ENCODE results near the gene SERTAD3. TPM values are rescaled to one million over a fixed set of nuclear protein-coding genes. Genes with fewer than 3 reads are reported as not detected.

SERTAD3 gene
- total and polyA plus RNA-seq, 8 donors, result 4.9 to 15.0 (median 8.4) TPM

GRCh38 chr19:40396886-40397567 lies 47.1 kb downstream of the SERTAD3 start:
- FAIRE-seq (no peak), ATAC-seq (no peak), DNase-seq (no peak)
- no peak overlapping the region for H3K4me3 ChIP-seq
- no peak overlapping the region for H3K27ac ChIP-seq
- H3K27me3 ChIP-seq, result no peaks in the 10 kb centered on the region
- H3K4me1 ChIP-seq, result no peaks in the 10 kb centered on the region
- WGBS, 2 donors, result 76 to 81% methylated on average over 16 to 20 of the region's 20 CpGs
- no peaks in the 10 kb centered on the region for H3K36me3 ChIP-seq
- no peaks in the 10 kb centered on the region for H3K9me3 ChIP-seq
- intact Hi-C loops (cut with DNase I), result no loop called here
- no peak for TF ChIP-seq CTCF (IDR thresholded peaks at IDR 0.05)

GRCh38 chr19:40395956-40396355 lies 48.2 kb downstream of the SERTAD3 start:
- Histone ChIP-seq H3K27ac (no peak overlapping the region), H3K9me3 (no peaks in the 10 kb centered on the region), H3K4me3 (no peak overlapping the region), H3K36me3 (no peaks in the 10 kb centered on the region), H3K4me1 (no peaks in the 10 kb centered on the region), H3K27me3 (no peaks in the 10 kb centered on the region)
- ATAC-seq, result no peak
- FAIRE-seq, result no peak
- 69 to 82% methylated on average over 14 of the region's 14 CpGs for WGBS, 2 donors
- no peak for DNase-seq
- TF ChIP-seq CTCF (IDR thresholded peaks at IDR 0.05), result no peak
- intact Hi-C loops (cut with DNase I), result no loop called here

- FAIRE-seq (no peak), ATAC-seq (no peak), DNase-seq (no peak)
- no peaks in the 10 kb centered on the region for H3K36me3 ChIP-seq
- no peaks in the 10 kb centered on the region for H3K27me3 ChIP-seq
- no peak overlapping the region for H3K4me3 ChIP-seq
- 63 to 71% methylated on average over 13 of the region's 13 CpGs for WGBS, 2 donors
- no peaks in the 10 kb centered on the region for H3K4me1 ChIP-seq
- no peaks in the 10 kb centered on the region for H3K9me3 ChIP-seq
- intact Hi-C loops (cut with DNase I), result no loop called here
- TF ChIP-seq CTCF (IDR thresholded peaks at IDR 0.05), result no peak
- no peak overlapping the region for H3K27ac ChIP-seq
These were observed 49.3 kb downstream of the SERTAD3 start for GRCh38 chr19:40394816-40395210.

- FAIRE-seq, result no peak
- intact Hi-C loops (cut with DNase I), result no loop called here
- WGBS, 2 donors, result 79 to 85% methylated on average over 39 to 41 of the region's 41 CpGs
These were observed 50.0 kb downstream of the SERTAD3 start for GRCh38 chr19:40393894-40394815.

More at GRCh38 chr19:40393894-40394815, 50.0 kb downstream of the SERTAD3 start:
- H3K4me3 ChIP-seq, result no peak overlapping the region
- DNase-seq, result no peak
- no peaks in the 10 kb centered on the region for H3K36me3 ChIP-seq
- TF ChIP-seq CTCF (IDR thresholded peaks at IDR 0.05), result no peak
- H3K4me1 ChIP-seq, result no peaks in the 10 kb centered on the region
- ATAC-seq, result no peak
- no peaks in the 10 kb centered on the region for H3K27me3 ChIP-seq
- no peak overlapping the region for H3K27ac ChIP-seq
- no peaks in the 10 kb centered on the region for H3K9me3 ChIP-seq

Measured in pancreas (tissue), 10 donors.